Measurements from ENCODE around the gene DLGAP1. TPM values are rescaled to one million over a fixed set of nuclear protein-coding genes. Genes with fewer than 3 reads are reported as not detected.

Gene DLGAP1
- total RNA-seq, 1 experiment from 2014 or later: 23.0 TPM

GRCh38 chr18:3491981-3492555 lies 963.0 kb downstream of the DLGAP1 start:
- H3K36me3 Mint-ChIP-seq: no peaks in the 10 kb centered on the region
- H3K27ac Mint-ChIP-seq: no peak overlapping the region
- DNase-seq (ENCODE audit: low spot score): no peak
- POLR2A ChIA-PET: interaction anchor here (1.1 kb wide), 1 partner anchor 10 kb away, joined by 3 read pairs; no protein-coding TSS in a partner anchor
- TF ChIP-seq HMGA2 (CRISPR knock-in tag; IDR thresholded peaks at IDR 0.05) (no peak), GABPB1 (CRISPR knock-in tag; IDR thresholded peaks at IDR 0.05) (no peak)
- CTCF ChIA-PET: interaction anchor here (1.0 to 3.6 kb wide), 5 partner anchors 10 to 280 kb away, joined by 4 to 16 read pairs (median 6); no protein-coding TSS in a partner anchor
- no peaks in the 10 kb centered on the region for H3K9me3 Mint-ChIP-seq
- no peak overlapping the region for H3K4me3 Mint-ChIP-seq
- ATAC-seq: no peak
- H3K27me3 Mint-ChIP-seq (ENCODE audit: low read depth): no peaks in the 10 kb centered on the region
- H3K4me1 Mint-ChIP-seq: peaks cover 35% of the 10 kb centered on the region

GRCh38 chr18:3489462-3489861 lies 965.6 kb downstream of the DLGAP1 start:
- POLR2A ChIA-PET: no interaction called here
- H3K9me3 Mint-ChIP-seq: no peaks in the 10 kb centered on the region
- DNase-seq (ENCODE audit: low spot score): no peak

More at GRCh38 chr18:3489462-3489861, 965.6 kb downstream of the DLGAP1 start:
- H3K36me3 Mint-ChIP-seq: no peaks in the 10 kb centered on the region
- H3K4me3 Mint-ChIP-seq: no peak overlapping the region
- H3K27ac Mint-ChIP-seq: no peak overlapping the region
- no peaks in the 10 kb centered on the region for H3K27me3 Mint-ChIP-seq (ENCODE audit: low read depth)
- CTCF ChIA-PET: interaction anchor here (1.2 kb wide), 1 partner anchor 24 kb away, joined by 4 read pairs; no protein-coding TSS in a partner anchor
- peaks cover 32% of the 10 kb centered on the region for H3K4me1 Mint-ChIP-seq
- TF ChIP-seq RORB (CRISPR knock-in tag; IDR thresholded peaks at IDR 0.05) (no peak), GTF2I (CRISPR knock-in tag; conservative IDR thresholded peaks at IDR 0.05) (no peak), PREB (CRISPR knock-in tag; IDR thresholded peaks at IDR 0.05; ENCODE audit: borderline replicate concordance) (no peak), ZBTB43 (CRISPR knock-in tag; IDR thresholded peaks at IDR 0.05) (no peak), FOXP4 (CRISPR knock-in tag; IDR thresholded peaks at IDR 0.05) (no peak), TEAD1 (CRISPR knock-in tag; IDR thresholded peaks at IDR 0.05) (no peak), E2F1 (CRISPR knock-in tag; IDR thresholded peaks at IDR 0.05) (no peak), HMGA2 (CRISPR knock-in tag; IDR thresholded peaks at IDR 0.05) (no peak), ZNF671 (CRISPR knock-in tag; IDR thresholded peaks at IDR 0.05) (no peak), ZNF532 (CRISPR knock-in tag; IDR thresholded peaks at IDR 0.05; ENCODE audit: borderline replicate concordance) (no peak), ZNF121 (CRISPR knock-in tag; IDR thresholded peaks at IDR 0.05) (no peak), TP53 (CRISPR knock-in tag; IDR thresholded peaks at IDR 0.05) (no peak), ZNF281 (CRISPR knock-in tag; IDR thresholded peaks at IDR 0.05) (no peak), IRF1 (CRISPR knock-in tag; IDR thresholded peaks at IDR 0.05) (no peak), KAT7 (CRISPR knock-in tag; IDR thresholded peaks at IDR 0.05; ENCODE audit: borderline replicate concordance) (no peak), NFATC4 (CRISPR knock-in tag; IDR thresholded peaks at IDR 0.05) (no peak), NFE2L1 (CRISPR knock-in tag; IDR thresholded peaks at IDR 0.05) (no peak), USF1 (CRISPR knock-in tag; IDR thresholded peaks at IDR 0.05) (no peak)
- no peak for ATAC-seq

All from WTC11 (cell line).